Progenitor cell of endocrine pancreas (in vitro differentiated cells): Measurements from ENCODE around the gene MT1B. TPM values are rescaled to one million over a fixed set of nuclear protein-coding genes. Genes with fewer than 3 reads are reported as not detected.

ENCODE experiments used
- DNase-seq: peaks from one replicate; pipeline ENCODE4 v3.0.0; 2021; ENCODE audit warnings: low spot score; ENCODE audit not compliant: unreplicated experiment
- H3K27ac Mint-ChIP-seq: 2 replicates; pipeline ENCODE4 v1.8.0; 2021; ENCODE audit warnings: mild to moderate bottlenecking, moderate library complexity, mixed read lengths
- H3K27me3 Mint-ChIP-seq: 2 replicates; pipeline ENCODE4 v1.8.0; 2021; ENCODE audit warnings: mixed read lengths
- H3K36me3 Mint-ChIP-seq: 2 replicates; pipeline ENCODE4 v1.8.0; 2022; ENCODE audit warnings: mixed read lengths; ENCODE audit not compliant: insufficient read depth
- H3K4me1 Mint-ChIP-seq: 2 replicates; pipeline ENCODE4 v1.8.0; 2021; ENCODE audit warnings: low read depth, mixed read lengths
- H3K4me3 Mint-ChIP-seq: 2 replicates; pipeline ENCODE4 v1.8.0; 2021; ENCODE audit warnings: low read depth, mild to moderate bottlenecking, moderate library complexity, mixed read lengths
- H3K9me3 Mint-ChIP-seq: 2 replicates; pipeline ENCODE4 v1.8.0; 2021; ENCODE audit warnings: low read depth, mixed read lengths
- CTCF ChIP-seq: fragments of 200-600 bp; sonication (generic); IDR thresholded peaks from one replicate; pipeline ENCODE4 v1.5.0; 2021; ENCODE audit warnings: antibody characterized with exemption, mild to moderate bottlenecking; ENCODE audit not compliant: unreplicated experiment
- total RNA-seq: library from RNA; stranded (reverse); gene quantifications from 2 replicates; pipeline ENCODE4 v1.2.1, GENCODE V29; 2021

Gene MT1B
- total RNA-seq, 1 donor from 2014 or later, result not detected

- Mint-ChIP-seq H3K27ac (no peak overlapping the region), H3K36me3 (no peaks in the 10 kb centered on the region), H3K4me3 (no peak overlapping the region), H3K9me3 (no peaks in the 10 kb centered on the region), H3K4me1 (peaks cover 7% of the 10 kb centered on the region), H3K27me3 (peaks cover 92% of the 10 kb centered on the region)
- no peak for TF ChIP-seq CTCF
- DNase-seq, result no peak
These were observed 27.5 kb downstream of the MT1B start for GRCh38 chr16:56679078-56679730.

- H3K36me3 Mint-ChIP-seq, result no peaks in the 10 kb centered on the region
- DNase-seq, result no peak
- H3K27me3 Mint-ChIP-seq, result peaks cover 91% of the 10 kb centered on the region
- peaks cover 7% of the 10 kb centered on the region for H3K4me1 Mint-ChIP-seq
- TF ChIP-seq CTCF, result no peak
- no peak overlapping the region for H3K27ac Mint-ChIP-seq
- H3K9me3 Mint-ChIP-seq, result no peaks in the 10 kb centered on the region
- no peak overlapping the region for H3K4me3 Mint-ChIP-seq
These were observed 28.1 kb downstream of the MT1B start for GRCh38 chr16:56679818-56680217.

- no peak within 1 kb of the TSS for H3K27ac Mint-ChIP-seq
- DNase-seq, result peak; percentile 51
- peaks cover 3% of the 10 kb centered on the region for H3K36me3 Mint-ChIP-seq
- peaks cover 6% of the 10 kb centered on the region for H3K9me3 Mint-ChIP-seq
- peaks cover 83% of the 10 kb centered on the region for H3K27me3 Mint-ChIP-seq
- TF ChIP-seq CTCF, result no peak
- H3K4me1 Mint-ChIP-seq, result no peaks in the 10 kb centered on the region
- peak within 1 kb of the TSS; percentile 71 for H3K4me3 Mint-ChIP-seq
These were observed 30.4 kb downstream of the MT1B start, which contains the start of gene MT1X for GRCh38 chr16:56681939-56682702. MT1X (plus strand) TSS chr16:56682470; CDS start chr16:56682541, 71 bp downstream.

- Mint-ChIP-seq H3K4me3 (peak overlapping the region; percentile 71), H3K36me3 (peaks cover 3% of the 10 kb centered on the region), H3K9me3 (peaks cover 6% of the 10 kb centered on the region), H3K27me3 (peaks cover 79% of the 10 kb centered on the region), H3K27ac (no peak overlapping the region), H3K4me1 (no peaks in the 10 kb centered on the region)
- no peak for DNase-seq
- no peak for TF ChIP-seq CTCF
These were observed 31.2 kb downstream of the MT1B start for GRCh38 chr16:56682703-56683397.
